ENCODE results near the gene C19orf81. TPM values are rescaled to one million over a fixed set of nuclear protein-coding genes. Genes with fewer than 3 reads are reported as not detected.
A peak's percentile ranks its signal among the peaks of the same experiment; 100 is the strongest.

C19orf81 gene
- total and polyA plus RNA-seq, 9 of the 15 experiments (the other 6 are each of a cell fraction or from before 2014, with no cell fraction given), result 2.5 to 42.9 (median 33.0) TPM; not detected in 4

DNA sequence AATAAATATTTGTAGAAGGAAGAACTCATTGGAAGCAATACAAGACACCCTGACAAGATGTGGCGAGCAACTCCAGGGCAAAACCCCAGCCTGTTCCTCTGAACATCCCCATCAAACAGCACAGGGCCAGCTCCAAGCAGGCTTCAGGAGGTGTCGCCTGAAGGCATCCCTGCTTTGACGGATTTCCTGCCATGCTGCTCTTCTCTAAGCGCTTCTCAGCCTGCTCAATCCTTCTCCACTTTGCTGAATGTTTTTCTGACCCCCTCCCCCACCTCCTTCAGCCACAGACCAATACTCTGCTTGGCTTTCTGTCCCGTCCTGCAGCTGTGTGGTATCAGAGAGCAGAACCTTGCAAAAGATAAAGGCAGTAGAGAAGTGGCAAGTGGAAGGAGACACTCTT, 28.4 kb downstream of the C19orf81 start:
- Histone ChIP-seq H2AFZ (ENCODE audit: low read depth, low read length) (no peak overlapping the region), H3K4me3 (no peak overlapping the region), H4K20me1 (replicated peaks; ENCODE audit: control insufficient read depth, insufficient read depth, low read length) (no peaks in the 10 kb centered on the region; the same call in 1 of the 2 replicates), H3K9me1 (ENCODE audit: control insufficient read depth, insufficient read depth, low read length) (no peaks in the 10 kb centered on the region), H3K27ac (ENCODE audit: extremely low read depth, low read depth, low read length) (no peak overlapping the region), H3K4me2 (ENCODE audit: insufficient read depth, low read length) (no peak overlapping the region), H3K27me3 (ENCODE audit: control insufficient read depth in 2 of 2, insufficient read depth in 2 of 2, low read length in 2 of 2) (peaks cover 15 to 39% of the 10 kb centered on the region in 2 experiments), H3K4me1 (replicated peaks in 1 of 2; ENCODE audit: control insufficient read depth in 2 of 2, insufficient read depth in 2 of 2, low read length in 2 of 2) (peaks cover 2 to 13% of the 10 kb centered on the region in 2 experiments; a peak in 3 of 5 replicates), H3K36me3 (ENCODE audit: control insufficient read depth, insufficient read depth, low read length) (no peaks in the 10 kb centered on the region), H3K79me2 (ENCODE audit: control insufficient read depth, insufficient read depth, low read length) (no peaks in the 10 kb centered on the region), H3K9me3 (replicated peaks; ENCODE audit: control insufficient read depth, insufficient read depth, low read depth, low read length) (no peaks in the 10 kb centered on the region), H3K9ac (ENCODE audit: insufficient read depth in 1 of 2, low read depth in 2 of 2, low read length in 2 of 2) (no peak overlapping the region)
- TF ChIP-seq RAD21 (CRISPR knock-in tag; conservative IDR thresholded peaks at IDR 0.05 in 1 of 2, IDR thresholded peaks at IDR 0.05 in 1 of 2), result no peak
- TF ChIP-seq ZBTB1 (CRISPR knock-in tag; IDR thresholded peaks at IDR 0.05; ENCODE audit: borderline replicate concordance, low read depth), result no peak
- TF ChIP-seq TCF3 (CRISPR knock-in tag; IDR thresholded peaks at IDR 0.05), result peak; percentile 22; the same call in 1 of the 2 replicates
- peak; percentile 35; the same call in 1 of the 2 replicates for TF ChIP-seq CBFA2T3 (IDR thresholded peaks at IDR 0.05)
- TF ChIP-seq KAT8 (IDR thresholded peaks at IDR 0.05; ENCODE audit: low read depth), result no peak
- no peak for TF ChIP-seq EP400 (IDR thresholded peaks at IDR 0.05)
- intact Hi-C loops (cut with micrococcal nuclease), result no loop called here
- in situ Hi-C loops (cut with MboI), result no loop called here
- POLR2A ChIA-PET, result interaction anchor here (0.7 kb wide), 1 partner anchor 9 kb away, joined by 3 read pairs; no protein-coding TSS in a partner anchor
- ATAC-seq, result no peak
- no TSS peak for BruUV-seq (replicated peaks)
- 6% methylated on average over 5 of the region's 5 CpGs for WGBS (ENCODE audit: insufficient coverage, low coverage, missing lambda C conversion rate)
- FAIRE-seq, result no peak
- DNase-seq (ENCODE audit: extremely low read depth in 1 of 4, low spot score in 3 of 4), result no peak
- CTCF ChIA-PET (ENCODE audit: low intra/inter-chr PET ratio), result no interaction called here

DNA sequence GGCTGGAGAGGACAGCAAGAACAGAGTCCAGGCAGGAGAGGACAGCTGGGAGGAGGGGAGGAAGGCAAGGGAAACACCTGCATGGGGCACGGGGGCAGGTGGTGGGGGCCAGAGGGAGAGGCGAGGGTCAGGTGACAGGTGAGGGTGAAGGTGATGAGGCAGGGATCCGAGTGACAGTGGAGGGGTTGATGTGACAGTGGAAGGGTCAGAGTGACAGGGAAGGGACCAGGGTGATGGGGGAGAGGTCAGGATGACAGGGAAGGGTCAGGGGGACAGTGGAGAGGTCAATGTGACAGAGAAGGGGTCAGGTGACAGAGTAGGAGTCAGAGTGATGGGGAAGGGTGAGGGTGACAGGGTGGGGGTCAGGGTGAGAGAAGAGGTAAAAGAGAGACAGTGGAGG, 29.1 kb downstream of the C19orf81 start:
- ATAC-seq (no peak), DNase-seq (ENCODE audit: extremely low read depth in 1 of 4, low spot score in 3 of 4) (no peak), FAIRE-seq (no peak)
- TF ChIP-seq BRD9 (IDR thresholded peaks at IDR 0.05; ENCODE audit: low read depth, partially characterized antibody), result no peak
- no peak for TF ChIP-seq ZBTB7A (IDR thresholded peaks at IDR 0.05; ENCODE audit: borderline replicate concordance, control insufficient read depth, low read depth, low read length)
- no peak for TF ChIP-seq ZNF224 (CRISPR knock-in tag; IDR thresholded peaks at IDR 0.05)
- in situ Hi-C loops (cut with MboI) (no loop called here), intact Hi-C loops (cut with micrococcal nuclease) (no loop called here)
- ChIA-PET CTCF (ENCODE audit: low intra/inter-chr PET ratio) (no interaction called here), POLR2A (no interaction called here)
- H3K9ac ChIP-seq (ENCODE audit: insufficient read depth in 1 of 2, low read depth in 2 of 2, low read length in 2 of 2), result no peak overlapping the region
- no peak overlapping the region for H2AFZ ChIP-seq (ENCODE audit: low read depth, low read length)
- H3K4me3 ChIP-seq, result no peak overlapping the region
- peaks cover 2 to 13% of the 10 kb centered on the region in 2 experiments; a peak in 3 of 5 replicates for H3K4me1 ChIP-seq (replicated peaks in 1 of 2; ENCODE audit: control insufficient read depth in 2 of 2, insufficient read depth in 2 of 2, low read length in 2 of 2)
- H3K4me2 ChIP-seq (ENCODE audit: insufficient read depth, low read length), result no peak overlapping the region; the same call in 1 of the 2 replicates
- H4K20me1 ChIP-seq (replicated peaks; ENCODE audit: control insufficient read depth, insufficient read depth, low read length), result no peaks in the 10 kb centered on the region; the same call in 1 of the 2 replicates
- WGBS (ENCODE audit: insufficient coverage, low coverage, missing lambda C conversion rate), result 0% methylated on average over 1 of the region's 3 CpGs
- no peaks in the 10 kb centered on the region for H3K9me1 ChIP-seq (ENCODE audit: control insufficient read depth, insufficient read depth, low read length)
- H3K79me2 ChIP-seq (ENCODE audit: control insufficient read depth, insufficient read depth, low read length), result no peaks in the 10 kb centered on the region
- H3K9me3 ChIP-seq (replicated peaks; ENCODE audit: control insufficient read depth, insufficient read depth, low read depth, low read length), result no peaks in the 10 kb centered on the region
- no peaks in the 10 kb centered on the region for H3K36me3 ChIP-seq (ENCODE audit: control insufficient read depth, insufficient read depth, low read length)
- BruUV-seq (replicated peaks), result no TSS peak
- peaks cover 13 to 38% of the 10 kb centered on the region in 2 experiments for H3K27me3 ChIP-seq (ENCODE audit: control insufficient read depth in 2 of 2, insufficient read depth in 2 of 2, low read length in 2 of 2)
- no peak overlapping the region for H3K27ac ChIP-seq (ENCODE audit: extremely low read depth, low read depth, low read length)

All from K562 (cell line).